CD4-positive, alpha-beta T cell (primary cell): ENCODE measurements around the gene JOSD2. TPM values are rescaled to one million over a fixed set of nuclear protein-coding genes. Genes with fewer than 3 reads are reported as not detected.

Source experiments
- ATAC-seq: fragments of 200-7000 bp; cut with Tn5 transposase; one replicate; pipeline ENCODE4 v1.10.0; 2022; ENCODE audit warnings: mild to moderate bottlenecking; ENCODE audit not compliant: poor library complexity
- CTCF ChIA-PET: fragments of 350-600 bp; sonication (Branson Sonifier 250); formaldehyde crosslinking; loops from one replicate; lab custom pipeline; 2021; ENCODE audit warnings: antibody characterized with exemption, inconsistent platforms; lab: Charles Lee
- POLR2A ChIA-PET: fragments of 350-600 bp; sonication (Branson Sonifier 250); formaldehyde crosslinking; loops from one replicate; lab custom pipeline; 2021; ENCODE audit warnings: antibody characterized with exemption, inconsistent platforms; lab: Charles Lee
- DNase-seq, 14 experiments: peaks; one replicate each; pipeline ENCODE4 v3.0.0-alpha.2; 2013 to 2020; ENCODE audit warnings: mixed read lengths in 2 of 14
- H3K27ac ChIP-seq, 2 donors: one replicate each; pipeline versions ENCODE4 v1.5.1 to v1.7.0; 2013; ENCODE audit warnings: low read length in 2 of 2, low read depth in 1 of 2, mild to moderate bottlenecking in 1 of 2
- H3K27me3 ChIP-seq, 2 experiments: 1 replicate in 1 of 2; 2 replicates in 1 of 2; pipeline versions ENCODE4 v1.6.1 to v1.7.0; 2013; ENCODE audit warnings: low read length in 2 of 2, control low read depth in 1 of 2, mild to moderate bottlenecking in 1 of 2, moderate library complexity in 1 of 2; ENCODE audit not compliant: insufficient read depth in 2 of 2, control insufficient read depth in 1 of 2
- H3K36me3 ChIP-seq: one replicate; pipeline ENCODE4 v1.6.1; 2013; ENCODE audit warnings: low read length, control low read depth; ENCODE audit not compliant: insufficient read depth
- H3K4me1 ChIP-seq: one replicate; pipeline ENCODE4 v1.6.1; 2013; ENCODE audit warnings: low read length, control low read depth; ENCODE audit not compliant: insufficient read depth
- H3K4me3 ChIP-seq: one replicate; pipeline ENCODE4 v1.5.1; 2013; ENCODE audit warnings: mild to moderate bottlenecking, low read length, moderate library complexity
- H3K9me3 ChIP-seq, 2 experiments: 1 replicate in 1 of 2; 2 replicates in 1 of 2; pipeline versions ENCODE4 v1.6.1 to v1.7.0; 2013; ENCODE audit warnings: low read length in 2 of 2, mild to moderate bottlenecking in 2 of 2, control low read depth in 1 of 2, moderate library complexity in 1 of 2; ENCODE audit not compliant: control insufficient read depth in 1 of 2, insufficient read depth in 1 of 2
- H3K27ac Mint-ChIP-seq: one replicate; pipeline ENCODE4 v1.8.0; 2020; ENCODE audit warnings: mixed read lengths
- H3K27me3 Mint-ChIP-seq: one replicate; pipeline ENCODE4 v1.8.0; 2021; ENCODE audit warnings: mixed read lengths
- H3K36me3 Mint-ChIP-seq: one replicate; pipeline ENCODE4 v1.8.0; 2021; ENCODE audit warnings: low read depth, mixed read lengths
- H3K4me1 Mint-ChIP-seq: one replicate; pipeline ENCODE4 v1.8.0; 2021; ENCODE audit warnings: low read depth, mixed read lengths
- H3K4me3 Mint-ChIP-seq: one replicate; pipeline ENCODE4 v1.8.0; 2020; ENCODE audit warnings: mild to moderate bottlenecking, mixed read lengths
- H3K9me3 Mint-ChIP-seq: one replicate; pipeline ENCODE4 v1.8.0; 2020; ENCODE audit warnings: mixed read lengths
- CTCF ChIP-seq: fragments of 200-600 bp; IDR thresholded peaks from one replicate; pipeline ENCODE4 v1.8.0; 2022; ENCODE audit warnings: antibody characterized with exemption, mild to moderate bottlenecking
- intact Hi-C, 2 experiments: fragments of 100-400 bp; cut with DNase I in 1 of 2; cut with micrococcal nuclease in 1 of 2; formaldehyde crosslinking; loops; one replicate each; pipeline versions ENCODE4 v1.15.1 to v1.9.0; 2023 to 2025; cut with DNase I, micrococcal nuclease
- total RNA-seq, 174 experiments: library from RNA in 2 of 174; stranded (reverse) in 2 of 174; gene quantifications; one replicate each; pipeline ENCODE4 v1.2.3 and lab custom pipeline; 2021 to 2026

Gene JOSD2
- total RNA-seq, 2 experiments from 2014 or later, result 11.7 to 11.9 TPM

- H3K27me3 Mint-ChIP-seq, result peaks cover 5% of the 10 kb centered on the region
- CTCF ChIA-PET, result no interaction called here
- H3K27ac ChIP-seq, result no peak overlapping the region
These were observed 2.2 kb downstream of the JOSD2 start for GRCh38 chr19:50508843-50509190.

GRCh38 chr19:50507376-50507775, 3.6 kb downstream of the JOSD2 start:
- CTCF ChIA-PET, result no interaction called here
- H3K4me1 Mint-ChIP-seq, result peaks cover 15% of the 10 kb centered on the region
- no peak for ATAC-seq
- TF ChIP-seq CTCF, result no peak
- Histone ChIP-seq H3K4me1 (peaks cover 23% of the 10 kb centered on the region), H3K36me3 (peaks cover 5% of the 10 kb centered on the region), H3K9me3 (peaks cover 0 to 5% of the 10 kb centered on the region in 2 experiments), H3K27me3 (no peaks in the 10 kb centered on the region), H3K4me3 (no peak overlapping the region), H3K27ac (no peak overlapping the region)
- H3K27ac Mint-ChIP-seq, result no peak overlapping the region
- H3K36me3 Mint-ChIP-seq, result peaks cover 5% of the 10 kb centered on the region
- H3K4me3 Mint-ChIP-seq, result no peak overlapping the region
- intact Hi-C loops, result no loop called here
- no peak for DNase-seq
- H3K27me3 Mint-ChIP-seq, result peaks cover 5% of the 10 kb centered on the region
- POLR2A ChIA-PET, result no interaction called here
- H3K9me3 Mint-ChIP-seq, result no peaks in the 10 kb centered on the region

More at GRCh38 chr19:50508843-50509190, 2.2 kb downstream of the JOSD2 start:
- H3K36me3 ChIP-seq, result peaks cover 5% of the 10 kb centered on the region
- Mint-ChIP-seq H3K4me3 (peak overlapping the region; percentile 54), H3K27ac (peak overlapping the region; percentile 51), H3K4me1 (peaks cover 15% of the 10 kb centered on the region), H3K36me3 (peaks cover 5% of the 10 kb centered on the region), H3K9me3 (no peaks in the 10 kb centered on the region)
- H3K4me1 ChIP-seq, result peaks cover 23% of the 10 kb centered on the region
- peaks cover 0 to 8% of the 10 kb centered on the region in 2 experiments for H3K9me3 ChIP-seq
- POLR2A ChIA-PET, result no interaction called here
- no peak for TF ChIP-seq CTCF
- intact Hi-C loops, result no loop called here
- no peak overlapping the region for H3K4me3 ChIP-seq
- peaks cover 0 to 3% of the 10 kb centered on the region in 2 experiments for H3K27me3 ChIP-seq
- ATAC-seq, result no peak
- DNase-seq, result no peak

- Histone ChIP-seq H3K4me1 (peaks cover 16% of the 10 kb centered on the region), H3K27ac (no peak overlapping the region), H3K27me3 (no peaks in the 10 kb centered on the region), H3K9me3 (no peaks in the 10 kb centered on the region), H3K4me3 (no peak overlapping the region), H3K36me3 (peaks cover 5% of the 10 kb centered on the region)
- intact Hi-C loops, result no loop called here
- no peak for DNase-seq
- H3K9me3 Mint-ChIP-seq, result no peaks in the 10 kb centered on the region
- H3K4me3 Mint-ChIP-seq, result no peak overlapping the region
- TF ChIP-seq CTCF, result no peak
- no peak overlapping the region for H3K27ac Mint-ChIP-seq
- H3K27me3 Mint-ChIP-seq, result peaks cover 5% of the 10 kb centered on the region
- CTCF ChIA-PET, result no interaction called here
- ATAC-seq, result no peak
- H3K36me3 Mint-ChIP-seq, result peaks cover 9% of the 10 kb centered on the region
- POLR2A ChIA-PET, result no interaction called here
- peaks cover 12% of the 10 kb centered on the region for H3K4me1 Mint-ChIP-seq
These were observed 4.3 kb downstream of the JOSD2 start for GRCh38 chr19:50506700-50507099.
